H9 (cell line): ENCODE measurements around the gene TBC1D7. TPM values are rescaled to one million over a fixed set of nuclear protein-coding genes. Genes with fewer than 3 reads are reported as not detected.

Experiments
- DNase-seq: peaks from one replicate; pipeline ENCODE4 v3.0.0-alpha.2; 2017
- H2AFZ ChIP-seq: one replicate; pipeline ENCODE4 v1.6.1; 2013; ENCODE audit warnings: mild to moderate bottlenecking, low read length, control low read depth, moderate library complexity
- H2AK5ac ChIP-seq: 2 replicates; pipeline ENCODE4 v1.6.1; 2013; ENCODE audit warnings: low read length, control low read depth, mixed read lengths; ENCODE audit not compliant: insufficient read length
- H2BK120ac ChIP-seq: one replicate; pipeline ENCODE4 v1.6.1; 2013; ENCODE audit warnings: low read depth, mild to moderate bottlenecking, low read length, control low read depth, inconsistent platforms; ENCODE audit not compliant: poor library complexity, severe bottlenecking
- H2BK12ac ChIP-seq: 2 replicates; pipeline ENCODE4 v1.6.1; 2013; ENCODE audit warnings: low read length, control low read depth, mixed read lengths, low read depth; ENCODE audit not compliant: insufficient read length
- H2BK15ac ChIP-seq: 2 replicates; pipeline ENCODE4 v1.6.1; 2013; ENCODE audit warnings: low read depth, low read length, control low read depth
- H2BK20ac ChIP-seq: one replicate; pipeline ENCODE4 v1.6.1; 2013; ENCODE audit warnings: low read depth, mild to moderate bottlenecking, low read length, control low read depth, inconsistent platforms; ENCODE audit not compliant: poor library complexity, severe bottlenecking
- H2BK5ac ChIP-seq: 2 replicates; pipeline ENCODE4 v1.6.1; 2013; ENCODE audit warnings: low read length, control low read depth, mixed read lengths; ENCODE audit not compliant: insufficient read length
- H3K14ac ChIP-seq: 2 replicates; pipeline ENCODE4 v1.6.1; 2013; ENCODE audit warnings: low read length, control low read depth; ENCODE audit not compliant: insufficient read depth
- H3K18ac ChIP-seq: 2 replicates; pipeline ENCODE4 v1.6.1; 2013; ENCODE audit warnings: low read depth, mild to moderate bottlenecking, mixed read lengths, low read length, control low read depth; ENCODE audit not compliant: insufficient read length
- H3K23ac ChIP-seq: 2 replicates; pipeline ENCODE4 v1.6.1; 2013; ENCODE audit warnings: low read length, control low read depth, mixed read lengths, low read depth; ENCODE audit not compliant: insufficient read length
- H3K23me2 ChIP-seq: 2 replicates; pipeline ENCODE4 v1.6.1; 2013; ENCODE audit warnings: low read depth, mild to moderate bottlenecking, mixed read lengths, low read length, control low read depth; ENCODE audit not compliant: insufficient read length, poor library complexity, severe bottlenecking
- H3K27ac ChIP-seq: 2 replicates; pipeline ENCODE4 v1.5.1; 2013; ENCODE audit warnings: low read length, control low read depth, mixed read lengths, low read depth; ENCODE audit not compliant: insufficient read length
- H3K27me3 ChIP-seq: 2 replicates; pipeline ENCODE4 v1.6.1; 2013; ENCODE audit warnings: low read length, control low read depth, inconsistent platforms; ENCODE audit not compliant: insufficient read depth
- H3K4ac ChIP-seq: 2 replicates; pipeline ENCODE4 v1.6.1; 2013; ENCODE audit warnings: low read depth, mild to moderate bottlenecking, control low read depth, inconsistent platforms, low read length, moderate library complexity
- H3K4me1 ChIP-seq: 2 replicates; pipeline ENCODE4 v1.6.1; 2013; ENCODE audit warnings: low read length, control low read depth, inconsistent platforms; ENCODE audit not compliant: insufficient read depth
- H3K4me2 ChIP-seq: 2 replicates; pipeline ENCODE4 v1.6.1; 2013; ENCODE audit warnings: low read length, control low read depth, mixed read lengths; ENCODE audit not compliant: insufficient read length, insufficient read depth
- H3K56ac ChIP-seq: 2 replicates; pipeline ENCODE4 v1.6.1; 2013; ENCODE audit warnings: low read depth, mild to moderate bottlenecking, mixed read lengths, low read length, control low read depth; ENCODE audit not compliant: insufficient read length
- H3K79me1 ChIP-seq: 2 replicates; pipeline ENCODE4 v1.6.1; 2013; ENCODE audit warnings: low read depth, mild to moderate bottlenecking, moderate library complexity, low read length, control low read depth, inconsistent platforms; ENCODE audit not compliant: insufficient read depth, poor library complexity, severe bottlenecking
- H3K79me2 ChIP-seq: 2 replicates; pipeline ENCODE4 v1.6.1; 2013; ENCODE audit warnings: low read length, control low read depth, inconsistent platforms; ENCODE audit not compliant: insufficient read depth
- H3K9ac ChIP-seq: 2 replicates; pipeline ENCODE4 v1.6.1; 2013; ENCODE audit warnings: low read length, control low read depth, mixed read lengths; ENCODE audit not compliant: insufficient read length; ENCODE audit errors: extremely low read depth
- H3K9me3 ChIP-seq: one replicate; pipeline ENCODE4 v1.6.1; 2013; ENCODE audit warnings: low read depth, low read length, inconsistent platforms; ENCODE audit not compliant: control insufficient read depth
- H3T11ph ChIP-seq: one replicate; pipeline ENCODE4 v1.6.1; 2013; ENCODE audit warnings: mild to moderate bottlenecking, low read length, control low read depth, inconsistent platforms
- H4K20me1 ChIP-seq: one replicate; pipeline ENCODE4 v1.6.1; 2013; ENCODE audit not compliant: control insufficient read depth, insufficient read length, insufficient read depth
- H4K5ac ChIP-seq: 2 replicates; pipeline ENCODE4 v1.6.1; 2013; ENCODE audit warnings: low read depth, mild to moderate bottlenecking, mixed read lengths, low read length, control low read depth; ENCODE audit not compliant: insufficient read length
- H4K8ac ChIP-seq: replicated peaks from 2 replicates; pipeline ENCODE4 v1.6.1; 2013; ENCODE audit warnings: low read length, control low read depth, mixed read lengths, low read depth; ENCODE audit not compliant: insufficient read length
- H4K91ac ChIP-seq: 2 replicates; pipeline ENCODE4 v1.6.1; 2013; ENCODE audit warnings: low read depth, mild to moderate bottlenecking, moderate library complexity, mixed read lengths, low read length, control low read depth; ENCODE audit not compliant: insufficient read length
- H3K27ac Mint-ChIP-seq, 3 experiments: 2 replicates in 2 of 3; 3 replicates in 1 of 3; pipeline ENCODE4 v1.8.0; 2020 to 2021; ENCODE audit warnings: mixed read lengths in 3 of 3, mild to moderate bottlenecking in 1 of 3, moderate library complexity in 1 of 3
- H3K27me3 Mint-ChIP-seq: 2 replicates; pipeline ENCODE4 v1.8.0; 2021; ENCODE audit warnings: low read depth, mild to moderate bottlenecking, moderate library complexity, mixed read lengths
- H3K36me3 Mint-ChIP-seq, 3 experiments: 2 replicates in 2 of 3; 3 replicates in 1 of 3; pipeline ENCODE4 v1.8.0; 2020 to 2021; ENCODE audit warnings: low read depth in 3 of 3, mixed read lengths in 3 of 3; ENCODE audit not compliant: insufficient read depth in 1 of 3
- H3K4me1 Mint-ChIP-seq, 2 experiments: 2 replicates each; pipeline ENCODE4 v1.8.0; 2020; ENCODE audit warnings: mixed read lengths in 2 of 2
- H3K4me3 Mint-ChIP-seq, 2 experiments: 2 replicates in 1 of 2; 3 replicates in 1 of 2; pipeline ENCODE4 v1.8.0; 2020 to 2021; ENCODE audit warnings: mild to moderate bottlenecking in 2 of 2, mixed read lengths in 2 of 2, moderate library complexity in 1 of 2
- H3K9me3 Mint-ChIP-seq, 2 experiments: 2 replicates in 1 of 2; 3 replicates in 1 of 2; pipeline ENCODE4 v1.8.0; 2020; ENCODE audit warnings: mild to moderate bottlenecking in 2 of 2, mixed read lengths in 2 of 2, moderate library complexity in 1 of 2
- CTCF ChIP-seq: fragments of 200-600 bp; sonication (generic); conservative IDR thresholded peaks from 3 replicates; pipeline ENCODE4 v1.8.0; 2021; ENCODE audit warnings: antibody characterized with exemption, mild to moderate bottlenecking
- WGBS: extraction: QIAGEN DNeasy Blood & Tissue Kit; methylation state at CpG from one replicate; pipeline ENCODE4 v1.1.7; 2013; ENCODE audit warnings: missing lambda C conversion rate, low lambda C conversion rate, mixed read lengths; ENCODE audit not compliant: insufficient read length; ENCODE audit errors: extremely low coverage; 5-methylcytosine and 5-hydroxymethylcytosine counted together
- total RNA-seq: library from RNA; stranded (reverse); gene quantifications from 2 replicates; pipeline ENCODE4 v1.2.1, GENCODE V29; 2021

Gene TBC1D7
- total RNA-seq, 1 experiment from 2014 or later: 33.9 TPM

DNA sequence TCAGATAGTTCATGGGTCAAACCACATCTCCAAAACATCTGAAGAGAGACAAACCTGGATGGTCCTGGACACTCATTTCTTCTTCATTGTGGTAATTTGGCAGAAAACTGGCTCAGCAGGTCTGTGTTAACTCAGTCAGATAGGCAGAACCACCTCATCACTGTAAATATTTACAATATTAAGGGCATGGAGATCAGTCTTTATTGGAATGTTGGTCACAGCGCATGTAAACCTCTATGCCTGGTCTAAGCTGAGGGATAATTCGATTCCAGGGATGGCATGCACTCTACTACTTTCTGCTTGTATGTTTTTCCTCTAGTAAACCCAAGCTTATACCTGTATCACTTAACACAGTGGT lies 4.0 kb upstream of the TBC1D7 start:
- Histone ChIP-seq H4K8ac (no peak overlapping the region), H3K27ac (no peak overlapping the region), H2BK5ac (no peak overlapping the region)

More for the DNA sequence above, 4.0 kb upstream of the TBC1D7 start:
- H3K9ac ChIP-seq: no peak overlapping the region
- no peak overlapping the region for H3K18ac ChIP-seq
- no peak overlapping the region for H2BK15ac ChIP-seq
- no peaks in the 10 kb centered on the region for H3K27me3 Mint-ChIP-seq
- no peak overlapping the region for H3K27ac Mint-ChIP-seq
- no peaks in the 10 kb centered on the region for H3K9me3 ChIP-seq
- no peak overlapping the region for H3K23ac ChIP-seq
- no peak overlapping the region for H3K4me3 Mint-ChIP-seq
- no peak overlapping the region for H2BK12ac ChIP-seq
- H3K23me2 ChIP-seq: peaks cover 9% of the 10 kb centered on the region
- H3T11ph ChIP-seq: no peak overlapping the region
- H2AK5ac ChIP-seq: no peak overlapping the region
- no peak overlapping the region for H3K4me2 ChIP-seq
- no peak overlapping the region for H3K56ac ChIP-seq
- WGBS: no CpG with 5 or more reads among the region's 2 CpGs
- no peak overlapping the region for H4K91ac ChIP-seq
- H4K20me1 ChIP-seq: no peaks in the 10 kb centered on the region
- H2AFZ ChIP-seq: no peak overlapping the region
- peaks cover 3% of the 10 kb centered on the region for H3K4me1 ChIP-seq
- H3K14ac ChIP-seq: no peak overlapping the region
- no peaks in the 10 kb centered on the region for H3K79me2 ChIP-seq
- no peak overlapping the region for H3K4ac ChIP-seq
- H2BK20ac ChIP-seq: no peak overlapping the region
- H3K27me3 ChIP-seq: no peaks in the 10 kb centered on the region
- DNase-seq: no peak
- no peak overlapping the region for H4K5ac ChIP-seq
- H3K9me3 Mint-ChIP-seq: no peaks in the 10 kb centered on the region
- no peaks in the 10 kb centered on the region; a peak in 1 of 7 replicates for H3K36me3 Mint-ChIP-seq
- H2BK120ac ChIP-seq: no peak overlapping the region
- H3K4me1 Mint-ChIP-seq: peaks cover 12 to 17% of the 10 kb centered on the region in 2 experiments
- H3K79me1 ChIP-seq: no peaks in the 10 kb centered on the region
- TF ChIP-seq CTCF: no peak
